Astrocyte of the spinal cord (primary cell): ENCODE data around the gene RNU1-3.
"Not testable (repeated sequence)": the region's sequence is repeated elsewhere in the genome, so short reads cannot be mapped to it uniquely, and the experiment has no call there.

Experiments used
- DNase-seq: peaks from one replicate; pipeline ENCODE4 v3.0.0; 2011; ENCODE audit warnings: low read depth, low spot score
- H3K4me3 ChIP-seq: 2 replicates; pipeline ENCODE4 v1.5.1; 2011; ENCODE audit warnings: low read depth, mild to moderate bottlenecking, low read length, moderate library complexity
- CTCF ChIP-seq: IDR thresholded peaks from 2 replicates; pipeline ENCODE4 v1.5.1; 2012; ENCODE audit warnings: low read depth, mild to moderate bottlenecking, low read length, inconsistent platforms
- in situ Hi-C: cut with HindIII; loops from 2 replicates; pipeline ENCODE4 v1.10.0; 2017; ENCODE audit warnings: low sequenced_read_pairs

The RNU1-3 gene

GRCh38 chr1:16649390-16649789 is 17.4 kb downstream of the RNU1-3 start:
- DNase-seq, H3K4me3 ChIP-seq, in situ Hi-C loops: not testable (repeated sequence)

- in situ Hi-C loops, DNase-seq, H3K4me3 ChIP-seq: not testable (repeated sequence)
Measured at GRCh38 chr1:16648756-16649155, 18.0 kb downstream of the RNU1-3 start.

- DNase-seq, in situ Hi-C loops: not testable (repeated sequence)
Measured at GRCh38 chr1:16648250-16648649, 18.5 kb downstream of the RNU1-3 start.

GRCh38 chr1:16647179-16648176 is 19.3 kb downstream of the RNU1-3 start:
- H3K4me3 ChIP-seq, DNase-seq, in situ Hi-C loops: not testable (repeated sequence)

More at GRCh38 chr1:16648250-16648649, 18.5 kb downstream of the RNU1-3 start:
- not testable (repeated sequence) for H3K4me3 ChIP-seq

GRCh38 chr1:16646716-16647115 is 20.0 kb downstream of the RNU1-3 start:
- H3K4me3 ChIP-seq, in situ Hi-C loops, DNase-seq: not testable (repeated sequence)

- H3K4me3 ChIP-seq, in situ Hi-C loops, DNase-seq: not testable (repeated sequence)
Measured at GRCh38 chr1:16646061-16646664, 20.6 kb downstream of the RNU1-3 start.

- in situ Hi-C loops, DNase-seq, H3K4me3 ChIP-seq: not testable (repeated sequence)
Measured at GRCh38 chr1:16645271-16646060, 21.3 kb downstream of the RNU1-3 start.

- peak; percentile 98 for DNase-seq
- in situ Hi-C loops = not testable (repeated sequence)
- peak; percentile 70 for TF ChIP-seq CTCF
- H3K4me3 ChIP-seq = peak overlapping the region; percentile 67
Measured at GRCh38 chr1:16644482-16645270, 22.1 kb downstream of the RNU1-3 start.

- peak; percentile 40 for DNase-seq
- TF ChIP-seq CTCF = no peak
- in situ Hi-C loops = no loop called here
- H3K4me3 ChIP-seq = peak overlapping the region; percentile 67
Measured at GRCh38 chr1:16644193-16644481, 22.6 kb downstream of the RNU1-3 start.

GRCh38 chr1:16643476-16644192 is 23.1 kb downstream of the RNU1-3 start:
- DNase-seq, in situ Hi-C loops: not testable (repeated sequence)
- peak overlapping the region; percentile 67 for H3K4me3 ChIP-seq

GRCh38 chr1:16643001-16643411 is 23.7 kb downstream of the RNU1-3 start:
- DNase-seq, in situ Hi-C loops, H3K4me3 ChIP-seq: not testable (repeated sequence)

GRCh38 chr1:16642025-16642966 is 24.5 kb downstream of the RNU1-3 start:
- H3K4me3 ChIP-seq, DNase-seq, in situ Hi-C loops: not testable (repeated sequence)
